IMR-90 (cell line): ENCODE data around the gene SLC9A9. TPM values are rescaled to one million over a fixed set of nuclear protein-coding genes. Genes with fewer than 3 reads are reported as not detected.

Source experiments
- ATAC-seq: fragments of 200-7000 bp; cut with Tn5 transposase; 2 replicates; pipeline ENCODE4 v1.9.1; 2020; ENCODE audit warnings: low read depth, mild to moderate bottlenecking, moderate library complexity
- BruUV-seq: library from RNA; stranded (reverse); fragments of 400-500 nt; replicated peaks from 2 replicates; lab custom pipeline; 2021; lab: Mats Ljungman, UMichigan
- CTCF ChIA-PET: fragments of 300-600 bp; formaldehyde crosslinking; extraction: SDS; loops from one replicate; lab custom pipeline; 2021; ENCODE audit warnings: antibody characterized with exemption; lab: Yijun Ruan, JAX
- POLR2A ChIA-PET: fragments of 300-600 bp; sonication (Branson Sonifier 250); formaldehyde crosslinking; loops from one replicate; lab custom pipeline; 2022; ENCODE audit warnings: antibody characterized with exemption; ENCODE audit not compliant: unreplicated experiment; lab: Charles Lee
- DNase-seq: peaks from one replicate; pipeline ENCODE4 v3.0.0; 2013
- H2AFZ ChIP-seq: replicated peaks from 2 replicates; pipeline ENCODE3; 2013; ENCODE audit warnings: low read length, mild to moderate bottlenecking; ENCODE audit not compliant: poor library complexity
- H2AK5ac ChIP-seq: 2 replicates; pipeline ENCODE4 v1.6.1; 2013; ENCODE audit warnings: low read depth, low read length, inconsistent platforms
- H2AK9ac ChIP-seq: replicated peaks from 2 replicates; pipeline ENCODE3; 2013; ENCODE audit warnings: mild to moderate bottlenecking, low read depth, low read length, moderate library complexity; ENCODE audit not compliant: poor library complexity
- H2BK120ac ChIP-seq: 2 replicates; pipeline ENCODE4 v1.6.1; 2013; ENCODE audit warnings: low read depth, low read length, inconsistent platforms
- H2BK15ac ChIP-seq: 3 replicates; pipeline ENCODE4 v1.6.1; 2013; ENCODE audit warnings: low read depth, low read length, inconsistent platforms
- H2BK20ac ChIP-seq: 2 replicates; pipeline ENCODE4 v1.6.1; 2013; ENCODE audit warnings: low read depth, mild to moderate bottlenecking, inconsistent platforms, low read length, moderate library complexity
- H2BK5ac ChIP-seq: 2 replicates; pipeline ENCODE4 v1.6.1; 2013; ENCODE audit warnings: mild to moderate bottlenecking, low read depth, low read length, inconsistent platforms; ENCODE audit not compliant: poor library complexity, severe bottlenecking
- H3K14ac ChIP-seq: replicated peaks from 2 replicates; pipeline ENCODE4 v1.6.1; 2013; ENCODE audit warnings: low read depth, low read length, inconsistent platforms
- H3K18ac ChIP-seq: 2 replicates; pipeline ENCODE4 v1.6.1; 2013; ENCODE audit warnings: low read depth, low read length, control low read depth
- H3K23ac ChIP-seq: 2 replicates; pipeline ENCODE4 v1.6.1; 2013; ENCODE audit warnings: low read depth, low read length, inconsistent platforms
- H3K27ac ChIP-seq: 2 replicates; pipeline ENCODE4 v1.5.1; 2013; ENCODE audit warnings: mild to moderate bottlenecking, control low read depth, low read length; ENCODE audit not compliant: insufficient read depth
- H3K27me3 ChIP-seq: 2 replicates; pipeline ENCODE4 v1.6.1; 2013; ENCODE audit warnings: low read length; ENCODE audit not compliant: control insufficient read depth, insufficient read depth
- H3K36me3 ChIP-seq: 2 replicates; pipeline ENCODE4 v1.6.1; 2013; ENCODE audit warnings: low read length, mixed read lengths; ENCODE audit not compliant: control insufficient read depth, insufficient read depth
- H3K4ac ChIP-seq: 2 replicates; pipeline ENCODE4 v1.6.1; 2013; ENCODE audit warnings: low read depth, low read length, inconsistent platforms
- H3K4me1 ChIP-seq: 2 replicates; pipeline ENCODE4 v1.6.1; 2013; ENCODE audit warnings: low read length, mixed read lengths; ENCODE audit not compliant: control insufficient read depth, insufficient read depth
- H3K4me2 ChIP-seq: 2 replicates; pipeline ENCODE4 v1.6.1; 2013; ENCODE audit warnings: low read depth, mild to moderate bottlenecking, control low read depth, low read length, moderate library complexity
- H3K4me3 ChIP-seq: 2 replicates; pipeline ENCODE4 v1.5.1; 2013; ENCODE audit warnings: low read depth, mild to moderate bottlenecking, control low read depth, low read length, moderate library complexity; ENCODE audit not compliant: insufficient read depth
- H3K56ac ChIP-seq: 2 replicates; pipeline ENCODE4 v1.6.1; 2013; ENCODE audit warnings: low read length, inconsistent platforms; ENCODE audit not compliant: insufficient read depth; ENCODE audit errors: extremely low read depth
- H3K79me1 ChIP-seq, 2 experiments: 2 replicates each; pipeline ENCODE4 v1.6.1; 2013; ENCODE audit warnings: low read length in 2 of 2, inconsistent platforms in 1 of 2, low read depth in 1 of 2
- H3K9ac ChIP-seq: 2 replicates; pipeline ENCODE4 v1.6.1; 2013; ENCODE audit warnings: low read depth, low read length, control low read depth
- H3K9me1 ChIP-seq: 2 replicates; pipeline ENCODE4 v1.6.1; 2013; ENCODE audit warnings: low read length, inconsistent platforms; ENCODE audit not compliant: insufficient read depth
- H3K9me3 ChIP-seq: 2 replicates; pipeline ENCODE4 v1.6.1; 2013; ENCODE audit warnings: low read length; ENCODE audit not compliant: control insufficient read depth, insufficient read depth
- H4K20me1 ChIP-seq: 2 replicates; pipeline ENCODE4 v1.6.1; 2013; ENCODE audit warnings: low read length, inconsistent platforms; ENCODE audit not compliant: insufficient read depth
- H4K5ac ChIP-seq: 2 replicates; pipeline ENCODE4 v1.6.1; 2013; ENCODE audit warnings: mild to moderate bottlenecking, low read depth, low read length, control low read depth
- H4K8ac ChIP-seq, 2 experiments: 2 replicates each; pipeline ENCODE4 v1.6.1; 2013; ENCODE audit warnings: low read depth in 2 of 2, low read length in 2 of 2, control low read depth in 1 of 2, inconsistent platforms in 1 of 2
- H4K91ac ChIP-seq: 2 replicates; pipeline ENCODE4 v1.6.1; 2013; ENCODE audit warnings: low read depth, low read length, inconsistent platforms; ENCODE audit not compliant: insufficient read depth
- CEBPB ChIP-seq: IDR thresholded peaks from 2 replicates; pipeline ENCODE4 v1.6.1; 2012; ENCODE audit warnings: low read depth, low read length, improper control_type of control experiment
- MAFK ChIP-seq: IDR thresholded peaks from 2 replicates; pipeline ENCODE4 v1.6.1; 2012; ENCODE audit warnings: low read depth, low read length, improper control_type of control experiment
- RCOR1 ChIP-seq: IDR thresholded peaks from 2 replicates; pipeline ENCODE4 v1.6.1; 2012; ENCODE audit warnings: mild to moderate bottlenecking, low read length, improper control_type of control experiment; ENCODE audit not compliant: insufficient replicate concordance
- WGBS, 2 experiments: methylation state at CpG; one replicate each; pipeline versions ENCODE4 v1.1.5 to v1.1.7; 2013; ENCODE audit warnings: missing lambda C conversion rate in 2 of 2; ENCODE audit not compliant: insufficient read length in 1 of 2; ENCODE audit errors: extremely low coverage in 2 of 2; 5-methylcytosine and 5-hydroxymethylcytosine counted together
- dilution Hi-C: fragments of 300-500 bp; cut with HindIII; formaldehyde crosslinking; loops from one replicate; pipeline ENCODE4 v1.14.3; 2018; ENCODE audit warnings: low sequenced_read_pairs; ENCODE audit not compliant: unreplicated experiment
- in situ Hi-C: fragments of 300-500 bp; cut with MboI; formaldehyde crosslinking; loops from 3 replicates; pipeline ENCODE4 v1.14.3; 2019; ENCODE audit warnings: low sequenced_read_pairs, inconsistent platforms, mixed read lengths
- intact Hi-C: fragments of 100-400 bp; cut with micrococcal nuclease; formaldehyde crosslinking; loops from 2 replicates; pipeline ENCODE4 v1.10.0; 2022
- polyA plus RNA-seq, 3 experiments: library from polyadenylated mRNA; depleted of rRNA; stranded (reverse); fragments of >200 nt; gene quantifications; 2 replicates each; pipeline ENCODE4 v1.2.3, GENCODE V29; 2012; ENCODE audit warnings: low replicate concordance in 1 of 3
- total RNA-seq: library from RNA; depleted of rRNA; stranded (reverse); fragments of >200 nt; gene quantifications from 2 replicates; pipeline ENCODE4 v1.2.3, GENCODE V29; 2012

Gene SLC9A9
- total and polyA plus RNA-seq, 2 of the 4 experiments (the other 2 are of a cell fraction), result 1.4 to 2.3 TPM

DNA sequence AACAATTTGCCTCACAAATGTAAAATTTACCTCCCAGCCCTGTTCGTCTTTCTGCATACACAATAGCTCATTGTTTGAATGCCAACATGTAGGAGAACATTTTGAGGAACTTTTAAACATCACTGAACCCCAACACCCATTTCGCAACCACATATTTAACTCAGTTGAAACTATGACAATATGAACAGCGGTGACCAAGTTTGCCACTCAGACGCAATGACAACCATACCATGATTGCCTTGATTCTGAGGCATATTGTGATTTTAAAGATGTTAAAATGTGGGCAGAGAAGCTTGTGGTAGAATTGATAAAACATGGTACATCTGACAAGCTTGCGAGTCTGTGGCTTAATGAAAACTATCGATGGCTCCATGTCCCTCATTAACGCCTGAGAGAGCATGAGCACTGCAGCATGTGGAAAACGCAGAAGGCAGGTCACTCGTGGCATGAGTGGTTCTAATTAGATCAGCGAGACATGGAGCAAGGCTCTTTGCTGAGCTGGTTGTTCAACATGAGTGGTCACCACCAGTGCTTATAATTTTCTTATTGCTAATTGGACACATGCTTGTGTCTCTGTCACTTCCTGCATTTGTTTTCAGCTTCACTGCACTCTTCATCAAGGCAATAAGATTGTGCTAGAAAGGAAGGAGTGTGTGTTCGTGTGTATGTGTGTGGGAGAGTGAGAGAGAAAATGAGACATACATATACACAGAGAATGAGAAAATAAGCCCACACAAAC is 611.9 kb downstream of the SLC9A9 start:
- TF ChIP-seq RCOR1 (no peak), MAFK (no peak), CEBPB (peak; percentile 51)
- H3K36me3 ChIP-seq, result no peaks in the 10 kb centered on the region
- no peak overlapping the region for H2AK5ac ChIP-seq
- no peaks in the 10 kb centered on the region for H3K9me1 ChIP-seq
- no peak overlapping the region for H2BK15ac ChIP-seq
- no peaks in the 10 kb centered on the region for H3K27me3 ChIP-seq
- H3K27ac ChIP-seq, result no peak overlapping the region
- peaks cover 2% of the 10 kb centered on the region; the same call in 1 of the 2 replicates for H3K4me1 ChIP-seq
- no TSS peak for BruUV-seq
- no peak overlapping the region for H4K91ac ChIP-seq
- dilution Hi-C loops (no loop called here), intact Hi-C loops (no loop called here), in situ Hi-C loops (no loop called here)
- H3K4me2 ChIP-seq, result no peak overlapping the region
- no peak overlapping the region for H3K4ac ChIP-seq
- H3K18ac ChIP-seq, result no peak overlapping the region
- no peak overlapping the region for H3K56ac ChIP-seq
- no peak overlapping the region for H2AK9ac ChIP-seq
- no peak overlapping the region for H3K4me3 ChIP-seq
- H3K23ac ChIP-seq, result no peak overlapping the region
- no peak overlapping the region for H2AFZ ChIP-seq
- ChIA-PET POLR2A (no interaction called here), CTCF (no interaction called here)
- H3K9me3 ChIP-seq, result no peaks in the 10 kb centered on the region
- ATAC-seq (no peak), DNase-seq (no peak)
- H2BK5ac ChIP-seq, result no peak overlapping the region
- no peaks in the 10 kb centered on the region for H3K79me1 ChIP-seq
- no peak overlapping the region for H4K5ac ChIP-seq
- H4K8ac ChIP-seq, result no peak overlapping the region
- no peak overlapping the region for H2BK20ac ChIP-seq
- WGBS, 2 experiments, result 100% methylated on average over 3 of the region's 11 CpGs; no CpG with 5 or more reads in 1 of the 2 experiments
- H2BK120ac ChIP-seq, result no peak overlapping the region
- H4K20me1 ChIP-seq, result no peaks in the 10 kb centered on the region
- H3K9ac ChIP-seq, result no peak overlapping the region
- H3K14ac ChIP-seq, result no peak overlapping the region
